GM12891 (cell line): ENCODE results near the gene PGLYRP2.
"Not testable (repeated sequence)": the region's sequence is repeated elsewhere in the genome, so short reads cannot be mapped to it uniquely, and the experiment has no call there.

ENCODE experiments used
- DNase-seq: peaks from one replicate; pipeline ENCODE4 v3.0.0; 2011; ENCODE audit warnings: low spot score; ENCODE audit not compliant: insufficient read length
- FAIRE-seq: peaks from 2 replicates; lab custom pipeline; 2011; peaks lifted over from hg19 to GRCh38; lab: Jason Lieb, UNC
- PAX5 ChIP-seq: IDR thresholded peaks from 2 replicates; pipeline ENCODE4 v1.6.1; 2011; ENCODE audit warnings: low read length, moderate library complexity, mild to moderate bottlenecking; ENCODE audit not compliant: insufficient read depth, severe bottlenecking
- POLR2A ChIP-seq: IDR thresholded peaks from 2 replicates; pipeline ENCODE4 v1.6.1; 2011; ENCODE audit warnings: low read depth, low read length, control low read depth
- POLR2AphosphoS5 ChIP-seq: IDR thresholded peaks from 2 replicates; pipeline ENCODE4 v1.6.1; 2011; ENCODE audit warnings: low read depth, low read length, control low read depth
- POU2F2 ChIP-seq: IDR thresholded peaks from 2 replicates; pipeline ENCODE4 v1.6.1; 2011; ENCODE audit warnings: low read depth, mild to moderate bottlenecking, control low read depth, low read length, moderate library complexity
- SPI1 ChIP-seq: IDR thresholded peaks from 2 replicates; pipeline ENCODE4 v1.6.1; 2011; ENCODE audit warnings: low read depth, low read length, control low read depth
- TAF1 ChIP-seq: IDR thresholded peaks from 2 replicates; pipeline ENCODE4 v1.6.1; 2011; ENCODE audit warnings: low read depth, low read length, control low read depth

PGLYRP2 gene

GRCh38 chr19:15495151-15495550, 15.8 kb upstream of the PGLYRP2 start:
- TF ChIP-seq POLR2A (no peak), POU2F2 (no peak), SPI1 (no peak), POLR2AphosphoS5 (no peak), PAX5 (no peak), TAF1 (no peak)
- DNase-seq (no peak), FAIRE-seq (no peak)

- FAIRE-seq, result no peak
These were observed 9.4 kb upstream of the PGLYRP2 start for GRCh38 chr19:15488489-15489226.

GRCh38 chr19:15487038-15487437, 7.7 kb upstream of the PGLYRP2 start:
- FAIRE-seq (no peak), DNase-seq (no peak)
- TF ChIP-seq POU2F2, result no peak
- no peak for TF ChIP-seq POLR2AphosphoS5

More at GRCh38 chr19:15488489-15489226, 9.4 kb upstream of the PGLYRP2 start:
- DNase-seq, result no peak
- no peak for TF ChIP-seq PAX5
- no peak for TF ChIP-seq POU2F2
- no peak for TF ChIP-seq SPI1
- no peak for TF ChIP-seq TAF1
- TF ChIP-seq POLR2A, result no peak
- no peak for TF ChIP-seq POLR2AphosphoS5

- DNase-seq, FAIRE-seq: not testable (repeated sequence)
These were observed 6.5 kb upstream of the PGLYRP2 start for GRCh38 chr19:15485768-15486167.

- FAIRE-seq, DNase-seq: not testable (repeated sequence)
These were observed 1.7 kb upstream of the PGLYRP2 start for GRCh38 chr19:15480996-15481395.

- TF ChIP-seq PAX5 (no peak), SPI1 (no peak), POU2F2 (no peak), TAF1 (no peak), POLR2AphosphoS5 (no peak), POLR2A (no peak)
- no peak for FAIRE-seq
- no peak for DNase-seq
These were observed 3.0 kb downstream of the PGLYRP2 start for GRCh38 chr19:15476325-15476724.

- TF ChIP-seq POLR2AphosphoS5 (no peak), PAX5 (no peak), SPI1 (no peak), TAF1 (no peak), POU2F2 (no peak), POLR2A (no peak)
- DNase-seq (no peak), FAIRE-seq (no peak)
These were observed 3.7 kb downstream of the PGLYRP2 start for GRCh38 chr19:15475611-15476010.

GRCh38 chr19:15475169-15475568, 4.1 kb downstream of the PGLYRP2 start:
- DNase-seq, result no peak
- no peak for FAIRE-seq
- no peak for TF ChIP-seq PAX5
- TF ChIP-seq POLR2AphosphoS5, result no peak
- no peak for TF ChIP-seq POU2F2
- TF ChIP-seq SPI1, result no peak
- TF ChIP-seq TAF1, result no peak
- TF ChIP-seq POLR2A, result no peak

- FAIRE-seq, DNase-seq: not testable (repeated sequence)
These were observed 5.5 kb downstream of the PGLYRP2 start for GRCh38 chr19:15473821-15474220.

GRCh38 chr19:15471639-15472101, 7.6 kb downstream of the PGLYRP2 start:
- no peak for DNase-seq
- no peak for FAIRE-seq
- TF ChIP-seq SPI1 (no peak), PAX5 (no peak), TAF1 (no peak), POLR2A (no peak), POLR2AphosphoS5 (no peak)
